GM10266 (cell line): ENCODE results near the gene EEF1B2.

ENCODE experiments used
- DNase-seq: peaks from one replicate; pipeline ENCODE4 v3.0.0; 2012; ENCODE audit errors: extremely low spot score
- TF ChIP-seq, protein P1 (sequence below): IDR thresholded peaks from 2 replicates; pipeline ENCODE4 v1.5.1; 2012; ENCODE audit warnings: mild to moderate bottlenecking, low read depth; ENCODE audit not compliant: control insufficient read depth, insufficient read depth; ENCODE audit errors: missing control alignments

EEF1B2 gene

GRCh38 chr2:206127656-206128055, 32.0 kb upstream of the EEF1B2 start:
- TF ChIP-seq, protein P1, sequence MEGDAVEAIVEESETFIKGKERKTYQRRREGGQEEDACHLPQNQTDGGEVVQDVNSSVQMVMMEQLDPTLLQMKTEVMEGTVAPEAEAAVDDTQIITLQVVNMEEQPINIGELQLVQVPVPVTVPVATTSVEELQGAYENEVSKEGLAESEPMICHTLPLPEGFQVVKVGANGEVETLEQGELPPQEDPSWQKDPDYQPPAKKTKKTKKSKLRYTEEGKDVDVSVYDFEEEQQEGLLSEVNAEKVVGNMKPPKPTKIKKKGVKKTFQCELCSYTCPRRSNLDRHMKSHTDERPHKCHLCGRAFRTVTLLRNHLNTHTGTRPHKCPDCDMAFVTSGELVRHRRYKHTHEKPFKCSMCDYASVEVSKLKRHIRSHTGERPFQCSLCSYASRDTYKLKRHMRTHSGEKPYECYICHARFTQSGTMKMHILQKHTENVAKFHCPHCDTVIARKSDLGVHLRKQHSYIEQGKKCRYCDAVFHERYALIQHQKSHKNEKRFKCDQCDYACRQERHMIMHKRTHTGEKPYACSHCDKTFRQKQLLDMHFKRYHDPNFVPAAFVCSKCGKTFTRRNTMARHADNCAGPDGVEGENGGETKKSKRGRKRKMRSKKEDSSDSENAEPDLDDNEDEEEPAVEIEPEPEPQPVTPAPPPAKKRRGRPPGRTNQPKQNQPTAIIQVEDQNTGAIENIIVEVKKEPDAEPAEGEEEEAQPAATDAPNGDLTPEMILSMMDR = no peak
- DNase-seq = no peak

DNA sequence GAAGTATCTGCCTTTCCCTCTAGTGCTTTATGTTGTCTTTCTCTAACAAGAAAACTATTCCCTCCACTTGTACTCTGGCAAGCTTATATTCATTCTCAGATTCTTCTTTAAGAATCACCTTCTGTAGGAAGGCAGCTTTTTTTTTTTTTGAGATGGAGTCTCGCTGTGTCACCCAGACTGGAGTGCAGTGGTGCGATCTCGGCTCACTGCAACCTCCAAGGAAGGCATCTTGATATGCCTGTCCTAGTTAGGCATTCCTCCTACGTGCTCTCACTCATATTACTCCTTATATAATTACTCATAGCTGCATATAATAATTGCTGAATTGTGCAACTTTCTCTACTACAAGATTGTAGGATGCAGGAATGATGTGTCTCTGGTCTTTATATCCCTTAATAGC, 16.2 kb upstream of the EEF1B2 start:
- DNase-seq = no peak
- TF ChIP-seq, protein P1 = no peak

DNA sequence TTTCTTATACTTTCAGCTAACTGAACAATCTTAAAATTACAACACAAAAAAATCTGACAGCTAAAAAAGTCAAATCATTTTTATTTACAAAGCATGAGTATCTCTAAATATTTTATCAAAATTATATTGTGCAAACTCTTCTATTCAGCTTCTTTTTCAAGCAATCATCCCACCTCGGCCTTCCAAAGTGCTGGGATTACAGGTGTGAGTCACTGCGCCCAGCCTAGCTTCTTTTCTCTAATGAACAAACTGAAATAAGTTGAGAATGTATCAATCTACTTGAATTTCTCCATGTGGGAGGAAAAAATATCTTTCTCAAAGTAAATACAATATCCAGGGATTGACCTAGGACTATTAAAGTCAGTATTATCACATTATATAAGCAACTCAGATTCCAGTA, 15.3 kb upstream of the EEF1B2 start:
- TF ChIP-seq, protein P1 = no peak
- no peak for DNase-seq

- TF ChIP-seq, protein P1 = no peak
- no peak for DNase-seq
These were observed 14.0 kb upstream of the EEF1B2 start for GRCh38 chr2:206145665-206146064.

DNA sequence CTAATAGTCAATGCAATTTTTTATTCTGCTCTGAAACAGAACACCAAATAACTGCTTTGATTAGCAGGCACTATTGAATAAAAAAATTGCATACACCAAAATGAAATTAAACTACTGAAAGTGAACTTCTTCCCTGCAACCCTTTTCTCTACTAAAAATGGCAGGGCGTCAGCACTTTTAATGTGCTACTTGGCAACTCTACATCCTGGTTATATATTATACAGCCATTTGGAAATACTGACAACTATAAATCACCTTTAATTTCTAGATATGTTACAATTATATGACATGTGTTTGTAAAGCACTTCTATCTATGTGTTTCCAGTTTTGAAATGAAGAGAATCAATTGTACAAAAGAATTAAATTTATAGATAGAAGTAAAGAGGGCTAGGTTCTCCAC, 10.4 kb upstream of the EEF1B2 start:
- DNase-seq = no peak
- TF ChIP-seq, protein P1 = no peak

DNA sequence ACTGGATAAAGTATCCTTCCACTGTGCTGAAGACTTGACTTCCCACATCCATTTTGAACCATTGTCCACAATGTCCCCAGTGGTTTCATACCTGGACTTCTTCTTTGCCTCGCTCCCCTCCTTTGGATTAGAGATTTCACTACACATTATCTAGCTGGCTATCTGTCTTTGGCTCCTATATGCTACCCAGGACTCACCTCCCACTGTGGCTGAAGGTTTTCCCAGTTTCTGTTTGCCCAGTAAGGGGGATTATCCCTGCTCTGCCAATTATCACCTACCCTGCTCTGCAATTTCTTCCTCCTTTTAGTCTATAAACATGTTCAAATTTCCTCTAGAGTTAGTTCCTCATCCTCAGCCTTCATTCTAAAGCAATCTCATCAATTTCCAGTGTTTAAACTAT, 9.5 kb upstream of the EEF1B2 start:
- TF ChIP-seq, protein P1 = no peak
- no peak for DNase-seq

DNA sequence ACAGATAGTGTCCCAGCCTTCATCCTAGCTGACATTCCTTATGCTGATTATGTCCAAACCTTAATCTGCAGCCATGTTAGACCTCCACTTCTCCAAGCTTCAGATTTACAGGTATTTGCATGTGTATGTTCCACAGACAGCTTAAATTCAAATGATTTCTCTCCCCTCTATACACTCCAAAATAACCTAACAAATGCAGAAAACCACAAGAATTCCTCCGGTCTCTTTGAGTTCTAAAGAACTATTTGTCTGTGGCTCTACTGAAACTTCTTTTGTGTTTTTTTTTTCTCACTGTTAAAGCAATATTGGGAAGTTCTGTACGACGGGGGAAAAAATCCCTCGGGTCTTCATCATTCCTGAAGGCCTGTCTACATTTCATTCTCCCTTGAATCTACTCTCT, 9.1 kb upstream of the EEF1B2 start:
- DNase-seq = no peak
- TF ChIP-seq, protein P1 = no peak
